CD4-positive, alpha-beta T cell treated with Interleukin-21 for 1 hour (primary cell): Measurements from ENCODE around the gene F2.

ENCODE experiments used
- DNase-seq: peaks from one replicate; pipeline ENCODE4 v3.0.0-alpha.2; 2020

The F2 gene

DNA sequence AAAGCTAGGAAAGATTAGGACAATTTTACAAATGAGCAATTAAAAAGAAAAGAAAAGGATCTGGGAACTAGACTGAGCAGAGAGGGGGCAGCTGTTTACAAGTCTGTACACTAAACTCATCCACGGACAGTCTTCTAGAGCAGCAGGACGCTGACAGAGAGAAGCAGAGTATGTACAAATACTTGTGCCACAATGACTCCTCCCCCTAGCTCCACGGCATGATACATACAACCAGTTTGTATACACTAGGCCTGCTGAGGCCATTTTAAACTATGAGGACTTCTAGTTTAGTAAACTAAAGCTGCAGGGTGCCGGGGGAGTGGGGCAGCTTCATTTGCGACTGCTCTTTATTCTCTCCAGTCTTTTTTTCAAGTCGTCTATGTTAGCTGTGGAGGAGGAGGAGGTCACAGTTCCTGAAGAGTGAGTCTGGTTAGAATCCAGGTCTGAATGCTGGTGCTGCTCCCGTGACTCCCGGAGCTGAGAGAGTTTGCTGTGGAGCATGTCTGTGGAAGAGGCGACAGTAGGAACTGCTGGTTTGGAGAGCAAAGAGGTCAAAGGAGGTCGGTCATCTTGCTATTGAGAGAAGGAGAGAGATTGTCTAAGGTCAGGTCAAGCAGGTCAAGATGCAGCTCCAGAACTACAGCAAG lies 24.8 kb downstream of the F2 start:
- DNase-seq, result no peak

DNA sequence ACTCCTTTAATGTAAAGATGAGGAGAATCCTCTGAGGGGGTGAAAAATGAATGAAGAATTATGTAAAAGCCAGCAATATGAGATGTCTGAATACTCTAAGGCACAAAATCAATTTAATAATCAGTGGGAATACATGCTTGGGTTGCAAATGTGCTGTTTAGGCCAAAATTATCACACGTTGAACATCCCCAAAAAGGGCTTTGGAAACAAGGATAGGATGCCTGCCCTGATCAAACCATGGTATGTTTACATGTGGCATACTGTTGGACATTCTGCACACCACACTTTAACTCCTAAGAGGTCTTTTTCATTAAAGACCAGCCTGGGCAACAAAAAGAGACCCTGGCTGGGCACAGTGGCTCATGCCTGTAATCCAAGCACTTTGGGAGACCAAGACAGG lies 26.3 kb downstream of the F2 start:
- DNase-seq, result no peak

DNA sequence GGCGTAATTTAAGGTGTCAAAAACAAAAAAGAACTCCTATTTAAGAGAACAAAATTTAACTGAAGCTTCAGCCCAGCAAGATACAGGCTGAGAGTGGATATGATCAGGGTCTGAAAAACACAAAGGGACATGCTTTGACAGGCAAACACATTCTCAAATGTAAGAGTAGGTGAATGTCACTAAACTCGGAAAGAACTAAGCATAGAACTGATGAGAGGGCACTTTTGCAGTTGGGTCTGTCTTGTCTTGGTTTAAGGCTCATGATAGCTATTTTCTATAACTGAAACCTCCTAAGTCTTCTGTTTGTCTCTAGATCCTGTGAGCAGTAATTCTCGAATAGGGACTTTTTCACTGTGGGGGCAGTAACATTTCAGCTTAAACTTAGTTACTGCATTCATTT lies 27.0 kb downstream of the F2 start:
- no peak for DNase-seq

DNA sequence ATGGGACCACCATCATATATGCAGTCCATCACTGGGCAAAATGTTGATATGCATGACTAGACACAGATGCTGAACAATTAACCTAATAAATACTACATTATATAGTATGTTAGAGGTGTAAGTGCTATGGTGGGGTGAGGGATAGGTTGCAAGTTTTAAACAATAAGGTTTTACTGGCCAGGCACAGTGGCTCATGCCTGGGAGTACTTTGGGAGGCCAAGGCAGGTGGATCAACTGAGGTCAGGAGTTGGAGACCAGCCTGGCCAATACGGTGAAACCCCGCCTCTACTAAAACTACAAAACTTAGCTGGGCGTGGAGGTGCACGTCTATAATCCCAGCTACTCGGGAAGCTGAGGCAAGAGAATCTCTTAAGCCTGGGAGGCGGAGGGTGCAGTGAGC lies 28.1 kb downstream of the F2 start:
- DNase-seq, result no peak

DNA sequence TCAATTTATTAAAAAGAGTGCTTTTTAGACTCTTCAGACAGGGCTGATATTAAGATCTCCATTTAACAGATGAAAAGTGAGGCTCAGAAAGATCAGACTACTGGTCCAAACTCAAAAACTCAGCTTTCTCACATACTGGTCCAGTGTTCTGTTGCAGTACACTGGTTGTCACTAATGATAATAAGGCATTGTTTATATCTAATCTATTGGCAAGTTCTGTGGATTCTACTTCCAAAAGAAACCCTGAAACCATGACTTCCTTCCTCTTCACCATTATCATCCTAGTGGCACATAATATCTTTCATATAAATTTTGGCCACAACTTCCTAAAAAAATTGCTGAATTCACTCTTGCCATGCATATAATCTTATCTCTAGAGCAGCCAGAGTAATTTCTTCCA lies 36.9 kb downstream of the F2 start:
- DNase-seq, result no peak

DNA sequence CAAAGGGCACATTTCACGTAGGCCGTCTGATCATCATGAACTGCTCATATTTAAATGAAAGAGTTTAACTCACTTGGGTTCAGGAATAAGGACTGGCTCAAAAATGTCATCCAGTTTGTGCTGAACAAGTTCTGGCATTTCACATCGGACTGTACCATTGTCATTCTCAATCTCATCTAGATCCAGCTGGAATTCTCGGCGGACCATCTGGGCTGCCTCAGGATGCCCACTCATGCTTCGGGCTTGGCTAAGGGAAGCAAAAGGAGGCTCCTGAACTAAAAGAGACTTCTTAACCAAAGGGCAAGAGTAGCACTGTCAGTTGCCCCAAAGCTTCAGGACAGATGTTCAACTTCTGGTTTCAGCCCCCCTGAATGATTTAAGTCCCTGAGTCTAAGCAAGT lies 40.2 kb downstream of the F2 start:
- DNase-seq, result no peak

DNA sequence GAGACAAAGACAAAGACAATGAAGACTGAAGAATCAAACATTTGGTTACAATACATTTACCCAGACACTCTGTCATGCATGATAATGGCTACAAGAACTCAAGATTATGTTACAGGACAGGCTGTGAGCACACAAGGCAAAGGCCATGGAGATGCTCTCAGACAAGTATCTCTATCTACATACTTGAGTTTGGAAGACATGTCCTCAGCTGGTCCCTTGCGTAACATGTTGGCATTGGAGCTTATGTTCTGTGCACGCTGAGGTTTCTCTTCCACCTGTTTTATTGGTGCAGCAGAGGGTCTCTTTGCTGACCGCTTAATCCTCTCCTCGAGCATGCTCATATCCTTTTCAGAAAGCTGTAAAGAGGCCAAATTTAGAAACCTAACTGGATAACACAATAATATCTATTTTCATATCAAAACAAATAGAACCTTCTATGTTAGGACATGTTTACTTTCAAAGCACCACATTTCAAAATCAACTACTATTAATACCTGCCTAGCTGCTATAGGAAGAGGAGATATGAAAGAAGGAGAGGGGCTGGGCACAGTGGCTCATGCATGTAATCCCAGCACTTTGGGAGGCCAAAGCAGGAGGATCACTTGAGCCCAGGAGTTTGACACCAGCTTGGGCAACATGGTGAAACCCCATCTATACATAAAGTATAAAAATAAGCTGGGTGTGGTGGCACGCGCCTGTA lies 41.6 kb downstream of the F2 start:
- DNase-seq, result no peak

DNA sequence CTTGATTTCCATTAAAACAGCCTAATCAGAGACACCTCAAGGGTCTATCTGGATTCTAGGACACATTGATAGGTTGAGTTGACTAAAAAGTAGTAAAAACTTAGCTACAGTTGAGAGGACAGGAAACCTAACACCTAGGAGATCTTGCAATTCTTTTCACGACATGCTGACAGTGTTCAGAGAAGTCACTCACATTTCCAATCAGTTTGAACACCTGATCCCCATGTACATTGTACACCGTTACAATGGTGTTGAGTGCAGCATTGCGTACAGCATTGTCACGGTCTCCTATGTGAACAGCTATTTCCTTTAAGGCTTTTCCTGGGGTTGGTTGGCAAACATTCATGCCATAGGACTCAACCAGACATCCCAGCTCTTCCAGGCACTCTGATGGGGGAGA lies 42.8 kb downstream of the F2 start:
- DNase-seq, result no peak

DNA sequence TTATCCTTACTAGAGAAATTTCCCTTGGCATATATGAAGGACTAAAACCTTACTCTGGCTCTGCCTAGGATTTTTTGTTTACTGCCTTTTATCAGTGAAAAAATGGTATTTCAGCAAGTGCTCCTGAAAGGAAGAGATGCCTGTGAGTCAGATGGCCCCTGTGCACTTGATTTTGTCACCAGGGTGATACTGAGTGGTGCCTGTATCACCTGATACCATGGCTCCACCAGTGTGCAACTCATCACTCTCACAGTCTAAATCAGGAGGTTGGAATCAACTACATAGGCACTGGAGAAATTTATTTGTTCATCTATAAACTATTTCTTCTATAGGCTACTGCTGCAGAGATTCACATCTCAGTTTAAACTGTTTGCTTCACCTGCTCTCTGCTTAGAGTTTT lies 43.2 kb downstream of the F2 start:
- no peak for DNase-seq

DNA sequence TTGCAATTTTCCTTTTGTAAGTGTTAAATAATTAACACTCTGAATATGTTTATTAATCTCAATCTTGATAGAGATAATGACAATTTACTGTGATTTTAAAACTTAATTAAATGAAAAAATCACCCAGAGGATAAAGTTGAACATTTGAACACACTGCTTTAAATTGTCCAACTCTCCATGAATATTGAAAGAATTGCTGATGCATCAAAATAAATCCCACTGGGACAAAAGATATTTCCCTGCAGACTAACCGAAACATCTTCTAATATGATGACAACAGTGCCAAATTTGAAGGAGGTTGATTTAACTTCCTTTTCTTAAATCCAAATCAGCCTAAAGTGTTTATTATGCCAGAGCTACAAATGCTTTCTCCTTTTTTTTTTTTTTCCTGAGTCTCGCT lies 47.6 kb downstream of the F2 start:
- DNase-seq, result no peak

DNA sequence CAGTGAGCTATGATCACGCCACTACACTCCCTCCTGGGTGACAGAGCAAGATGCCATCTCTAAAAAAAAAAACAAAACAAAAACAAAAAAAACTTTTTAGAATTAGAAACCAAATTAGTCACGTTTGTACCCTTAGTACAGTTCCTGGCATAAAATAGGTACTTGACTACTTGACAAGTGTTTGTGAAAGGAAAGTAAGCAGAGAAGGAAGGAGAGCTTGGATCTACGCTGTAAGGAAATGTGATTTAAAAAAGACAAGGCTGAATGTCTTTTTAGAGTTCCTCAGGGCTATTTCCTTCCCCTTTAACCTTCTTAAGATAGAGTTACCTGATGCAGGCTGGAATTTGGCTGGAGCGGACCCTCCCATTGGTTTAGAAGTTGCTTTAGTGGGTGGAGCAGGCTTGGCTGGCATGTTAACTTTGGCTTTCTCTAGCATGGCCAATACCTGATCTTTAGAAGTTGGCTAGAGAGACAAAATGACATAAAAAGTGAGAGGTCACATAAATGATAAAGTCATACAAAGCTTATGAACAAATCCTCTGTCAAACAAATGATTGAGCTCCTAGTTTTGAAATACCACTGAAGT lies 50.7 kb downstream of the F2 start:
- DNase-seq, result no peak

DNA sequence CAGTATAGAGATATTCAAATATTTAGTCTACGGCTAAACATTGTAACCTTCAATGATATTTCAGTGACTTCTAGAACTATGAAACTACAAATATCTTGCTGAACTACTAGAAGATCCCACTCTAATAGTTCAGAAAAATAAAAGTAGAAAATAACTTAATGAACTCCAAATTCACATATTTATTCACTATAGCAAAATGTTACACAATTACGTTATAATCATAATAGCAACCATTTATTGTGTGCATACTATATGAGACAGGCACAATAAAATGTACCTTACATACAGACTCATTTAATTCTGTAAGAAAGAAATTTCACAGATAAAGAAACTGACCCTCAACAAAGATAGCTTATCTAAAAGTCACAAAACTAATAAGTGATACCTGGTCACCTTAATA lies 57.9 kb downstream of the F2 start:
- DNase-seq, result no peak

DNA sequence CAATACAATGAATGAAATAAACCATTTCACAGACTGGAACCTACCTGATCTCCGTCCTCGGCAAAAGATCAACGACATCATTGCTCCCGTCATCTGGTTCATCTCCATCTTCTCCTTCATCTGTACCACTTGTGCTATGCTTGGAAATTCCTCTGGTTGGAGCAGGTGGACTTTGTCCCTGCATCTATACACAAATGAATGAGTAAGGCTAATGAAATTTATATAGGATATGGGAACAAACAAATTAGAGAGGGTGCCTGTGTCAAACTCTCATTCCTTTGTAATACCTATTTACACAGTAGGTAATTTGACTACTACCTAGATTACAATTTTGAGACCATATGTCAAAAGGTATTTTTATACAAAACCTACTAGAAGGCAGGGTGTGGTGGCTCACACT lies 59.4 kb downstream of the F2 start:
- no peak for DNase-seq
